Right ventricle myocardium inferior (tissue), 1 donor: ENCODE results near the gene LMOD2. TPM values are rescaled to one million over a fixed set of nuclear protein-coding genes. Genes with fewer than 3 reads are reported as not detected.

Source experiments
- ATAC-seq: fragments of 200-7000 bp; cut with Tn5 transposase; one replicate; pipeline ENCODE4 v1.9.1; 2020; ENCODE audit warnings: mild to moderate bottlenecking, moderate library complexity
- DNase-seq: peaks from one replicate; pipeline ENCODE4 v3.0.0; 2021; ENCODE audit errors: missing footprints
- intact Hi-C: fragments of 100-400 bp; cut with DNase I; formaldehyde crosslinking; loops from one replicate; pipeline ENCODE4 v1.11.0; 2022
- total RNA-seq: library from RNA; stranded (reverse); fragmentation: NEBNext Ultra II Directional; extraction: Animal tissue kit (Norgen Biotek cat#: 25700); gene quantifications from one replicate; pipeline ENCODE4 v1.2.1, GENCODE V29; 2021
- donor health status: DM: no; HTN: yes; CAD: no; lungs with severe emphysema.

The LMOD2 gene
- total RNA-seq, 1 donor from 2014 or later: 492 TPM

- intact Hi-C loops: no loop called here
These were observed 7.1 kb downstream of the LMOD2 start for GRCh38 chr7:123662755-123663154.

GRCh38 chr7:123663200-123663599, 7.5 kb downstream of the LMOD2 start:
- no peak for DNase-seq
- no peak for ATAC-seq
- intact Hi-C loops: no loop called here

More at GRCh38 chr7:123662755-123663154, 7.1 kb downstream of the LMOD2 start:
- ATAC-seq (no peak), DNase-seq (no peak)

DNA sequence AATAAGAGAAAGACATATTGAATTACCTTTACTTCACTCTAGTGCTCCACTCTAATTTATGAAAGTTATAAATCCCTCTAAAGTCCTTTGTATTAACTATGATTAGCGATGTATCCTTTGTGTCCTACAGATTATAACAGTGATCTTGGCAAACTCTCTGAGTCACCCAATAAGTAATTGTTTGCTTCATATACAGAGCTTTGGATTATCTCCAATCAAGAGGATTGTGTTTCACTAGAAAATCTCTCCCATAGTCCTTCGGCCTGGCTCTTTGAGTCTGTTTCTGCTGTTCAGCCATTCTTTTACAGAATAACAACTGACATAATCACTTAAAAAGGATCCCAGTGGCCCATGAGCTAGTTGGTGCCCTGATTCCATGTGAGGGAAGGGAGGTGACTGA, 9.5 kb downstream of the LMOD2 start:
- DNase-seq (no peak), ATAC-seq (no peak)
- intact Hi-C loops: no loop called here

DNA sequence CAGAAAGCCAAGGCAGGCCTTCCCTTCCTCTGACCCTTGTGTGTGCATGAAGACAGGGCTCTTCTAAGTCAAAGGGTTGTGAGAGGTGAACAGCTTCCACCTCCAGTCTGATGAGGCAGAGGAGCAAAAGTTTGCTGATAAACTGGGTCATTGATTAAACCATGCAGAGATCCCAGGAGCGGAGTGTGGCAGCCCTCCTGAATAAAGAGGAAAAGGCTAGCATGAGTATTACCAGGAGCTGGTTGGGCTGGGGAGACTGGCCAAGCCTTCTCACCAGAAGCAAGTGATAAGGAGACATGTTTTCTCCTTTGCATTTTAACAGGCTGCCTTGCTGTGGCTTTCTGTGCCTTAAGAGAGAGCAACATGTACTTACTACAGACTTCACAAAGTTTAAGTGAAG, 10.2 kb downstream of the LMOD2 start:
- DNase-seq (no peak), ATAC-seq (no peak)
- intact Hi-C loops: no loop called here

DNA sequence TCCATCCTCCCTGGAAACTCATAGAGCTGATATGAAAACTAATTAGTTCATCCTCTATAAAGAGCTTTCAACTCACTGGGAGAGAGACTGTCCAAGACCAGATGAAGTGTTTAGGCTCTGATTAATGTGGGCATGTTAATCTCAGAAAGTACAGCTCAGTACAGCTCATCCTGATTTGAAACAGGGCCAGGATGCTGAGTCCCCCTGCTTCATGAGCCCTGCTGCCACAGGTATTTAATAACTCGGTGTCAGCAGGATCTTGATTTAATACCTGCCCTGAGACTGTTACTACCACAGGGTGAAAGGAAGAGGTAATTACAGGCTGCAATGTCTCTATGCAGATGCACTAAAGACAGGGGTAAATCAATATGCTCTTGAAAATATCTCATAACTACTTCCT, 10.8 kb downstream of the LMOD2 start:
- intact Hi-C loops: no loop called here
- ATAC-seq: no peak
- no peak for DNase-seq

DNA sequence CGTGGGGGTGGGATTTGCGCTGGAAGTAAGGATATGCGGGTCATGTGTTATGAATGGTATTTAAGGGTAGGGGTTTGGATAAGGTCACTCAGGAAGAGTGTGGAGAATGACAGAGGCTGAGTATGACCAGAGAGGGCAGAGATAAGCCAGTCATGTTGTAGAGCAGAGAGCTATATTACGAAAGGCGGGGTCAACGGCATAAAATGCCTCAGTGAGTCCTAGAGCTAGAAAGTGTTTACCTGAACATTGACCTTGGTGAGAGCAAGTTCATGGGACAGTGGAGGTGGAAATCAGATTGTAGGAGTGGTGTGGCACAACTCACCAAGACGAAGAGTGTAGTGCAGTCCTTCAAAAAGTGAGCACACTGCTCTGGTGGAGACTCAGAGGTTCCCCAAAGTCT, 13.8 kb downstream of the LMOD2 start:
- DNase-seq (no peak), ATAC-seq (no peak)
- intact Hi-C loops: no loop called here

DNA sequence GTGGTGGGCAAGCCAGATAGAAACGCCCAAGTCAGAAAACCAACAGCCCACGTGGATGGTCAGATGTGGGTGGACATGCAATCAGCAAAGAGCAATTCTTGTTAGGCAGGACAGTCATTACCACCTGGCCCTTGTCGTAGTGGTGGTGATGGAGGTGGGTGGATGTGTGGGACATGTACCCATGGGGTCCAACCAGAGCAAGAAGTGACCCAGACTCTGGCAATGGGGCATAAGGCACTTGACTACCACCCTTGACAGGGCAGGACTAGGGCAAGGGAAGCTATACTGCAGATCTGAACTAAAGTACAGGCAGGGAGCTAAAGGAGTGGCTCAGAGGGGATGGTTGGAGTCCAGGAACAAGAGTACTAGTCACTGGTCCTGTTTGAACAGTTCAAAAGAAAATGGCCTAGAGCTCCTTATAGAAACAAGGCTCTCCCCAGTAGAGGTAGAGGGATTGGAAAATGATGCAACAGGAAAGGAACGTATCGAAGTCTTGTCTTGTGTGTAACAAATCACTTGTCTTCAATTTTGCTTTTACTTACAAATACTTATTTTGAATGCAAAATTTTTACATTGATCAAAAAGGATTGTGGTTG, 17.6 kb downstream of the LMOD2 start:
- no peak for ATAC-seq
- intact Hi-C loops: no loop called here
- no peak for DNase-seq

- intact Hi-C loops: no loop called here
- peak; percentile 50 for ATAC-seq
- DNase-seq: no peak
These were observed 18.2 kb downstream of the LMOD2 start for GRCh38 chr7:123673752-123674398.

- no peak for DNase-seq
- intact Hi-C loops: no loop called here
- ATAC-seq: peak; percentile 35
These were observed 18.9 kb downstream of the LMOD2 start for GRCh38 chr7:123674399-123675180.

GRCh38 chr7:123675181-123675473, 19.5 kb downstream of the LMOD2 start:
- DNase-seq (no peak), ATAC-seq (peak; percentile 39)
- intact Hi-C loops: no loop called here

DNA sequence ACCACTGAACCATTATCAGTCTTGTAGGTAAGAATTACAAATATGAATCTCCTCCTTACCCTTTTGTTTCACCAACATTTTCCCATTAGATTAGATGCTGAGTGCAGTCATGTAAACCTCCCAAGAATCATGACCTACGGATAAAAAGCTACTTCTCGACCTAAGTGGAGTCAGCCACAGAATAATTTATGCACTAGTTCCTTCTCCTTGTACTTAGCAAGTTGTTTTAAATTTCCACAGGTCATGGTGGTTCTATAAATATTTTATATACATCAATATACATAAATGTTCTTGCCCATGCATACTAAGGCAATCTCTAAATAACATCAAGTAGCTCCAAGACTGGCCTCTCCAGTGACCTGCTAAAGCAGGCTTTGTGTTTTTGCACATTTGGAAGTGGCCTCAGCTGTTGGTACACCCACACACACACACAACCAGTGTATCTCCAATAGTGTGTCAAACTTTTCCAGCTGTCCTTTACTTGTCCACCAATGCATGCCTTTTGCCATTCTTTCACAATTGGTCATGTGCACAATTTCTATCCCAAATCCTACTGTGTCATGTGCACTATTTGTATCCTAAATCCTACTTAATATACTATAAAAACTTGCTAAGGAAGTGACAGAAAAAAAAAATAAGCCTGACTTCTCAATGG, 21.5 kb downstream of the LMOD2 start:
- DNase-seq (no peak), ATAC-seq (no peak)
- intact Hi-C loops: no loop called here

DNA sequence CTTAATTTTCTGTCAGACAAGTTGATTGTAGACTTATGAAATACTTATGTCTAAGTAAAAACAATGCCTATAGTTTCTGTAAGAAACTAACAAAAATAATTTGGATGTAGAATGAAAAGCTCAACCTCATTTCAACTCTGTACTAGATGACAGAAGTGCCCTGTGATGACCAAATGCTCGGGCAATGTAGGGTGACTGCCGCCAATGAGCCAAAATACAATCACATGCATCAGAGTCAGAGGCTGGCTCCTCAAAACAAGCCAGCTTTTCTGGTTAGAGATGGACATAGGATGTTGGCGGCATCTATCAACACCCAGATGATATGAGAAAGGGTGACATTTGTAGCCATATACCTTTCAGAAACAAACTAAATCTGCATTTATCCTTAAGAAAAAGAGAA, 23.9 kb downstream of the LMOD2 start:
- no peak for DNase-seq
- ATAC-seq: peak; percentile 56
- intact Hi-C loops: loop anchor here (2.0 kb wide), 1 partner anchor 45 kb away; no protein-coding TSS in a partner anchor

DNA sequence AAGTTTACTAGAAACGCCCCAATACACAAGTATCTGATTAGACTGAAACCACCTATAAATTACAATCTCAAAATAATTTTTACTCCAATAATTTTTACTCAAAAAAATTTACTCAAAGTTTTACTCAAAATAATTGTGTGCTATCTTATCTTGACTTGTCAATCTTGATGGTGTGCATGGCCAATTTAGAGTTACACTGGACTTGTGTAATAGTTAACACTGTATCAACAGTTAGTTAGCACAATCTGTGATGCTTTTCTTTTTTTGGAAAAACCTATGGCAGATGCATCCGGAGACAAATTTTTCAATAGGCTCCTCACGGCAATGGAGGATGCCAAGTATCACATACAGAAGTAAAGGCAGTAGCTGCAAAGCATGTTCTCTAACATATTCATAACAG, 24.9 kb downstream of the LMOD2 start:
- intact Hi-C loops: no loop called here
- DNase-seq (no peak), ATAC-seq (no peak)

GRCh38 chr7:123681561-123681960, 25.9 kb downstream of the LMOD2 start:
- intact Hi-C loops: no loop called here
- no peak for DNase-seq
- peak; percentile 86 for ATAC-seq

- peak; percentile 45 for ATAC-seq
- intact Hi-C loops: loop anchor here (2.0 kb wide), 1 partner anchor 182 kb away; no protein-coding TSS in a partner anchor
These were observed 27.0 kb downstream of the LMOD2 start for GRCh38 chr7:123682690-123683089.

GRCh38 chr7:123687161-123687560, 31.5 kb downstream of the LMOD2 start:
- intact Hi-C loops: no loop called here
- DNase-seq (no peak), ATAC-seq (no peak)

More at GRCh38 chr7:123682690-123683089, 27.0 kb downstream of the LMOD2 start:
- no peak for DNase-seq

DNA sequence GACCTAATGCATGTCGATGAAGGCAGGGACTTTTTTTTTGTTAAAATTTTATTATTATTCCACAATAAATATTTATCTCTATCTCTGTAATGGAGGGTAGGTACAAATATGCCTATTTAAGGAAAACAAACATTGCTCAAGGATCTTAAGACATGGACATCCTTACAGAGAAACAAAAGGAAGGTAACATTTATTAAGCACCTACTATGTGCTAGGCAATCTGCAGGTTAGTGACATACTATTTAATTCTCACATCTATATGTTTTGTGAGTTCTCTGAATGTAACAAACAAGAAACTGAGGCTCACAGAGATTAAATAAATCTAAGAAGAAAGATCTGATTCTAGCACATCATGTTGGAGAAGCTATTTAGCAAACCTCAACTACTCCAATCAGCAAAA, 32.1 kb downstream of the LMOD2 start:
- intact Hi-C loops: no loop called here
- no peak for ATAC-seq
- DNase-seq: no peak

DNA sequence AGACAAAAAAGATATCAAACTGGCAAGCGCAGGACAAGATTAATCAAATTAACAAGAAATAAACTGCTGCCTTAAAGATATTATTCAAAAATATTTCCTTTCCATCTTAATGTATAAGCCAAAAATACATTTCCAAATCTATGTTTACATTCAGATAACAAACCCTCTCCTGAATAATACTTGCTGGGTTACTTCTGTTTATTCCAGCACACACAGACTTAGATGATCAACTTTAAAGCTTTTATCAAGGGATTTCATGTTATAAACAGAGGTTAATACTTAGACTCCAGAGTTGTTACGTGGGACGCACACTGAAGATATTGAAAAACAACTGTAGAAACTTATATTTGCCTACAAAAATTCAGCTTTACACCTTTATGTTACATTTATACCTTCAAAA, 33.6 kb downstream of the LMOD2 start:
- intact Hi-C loops: no loop called here
- ATAC-seq (no peak), DNase-seq (no peak)

GRCh38 chr7:123690550-123690949, 34.9 kb downstream of the LMOD2 start:
- ATAC-seq: no peak
- intact Hi-C loops: loop anchor here (5.0 kb wide), 1 partner anchor 37 kb away; no protein-coding TSS in a partner anchor
- DNase-seq: no peak

- DNase-seq (no peak), ATAC-seq (no peak)
- intact Hi-C loops: loop anchor here (5.0 kb wide), 1 partner anchor 35 kb away; no protein-coding TSS in a partner anchor
These were observed 36.8 kb downstream of the LMOD2 start for GRCh38 chr7:123692471-123692877.
